GM10847 (cell line): ENCODE measurements around the gene STARD3.

Experiments
- POLR2A ChIP-seq: IDR thresholded peaks from 2 replicates; pipeline ENCODE4 v1.6.1; 2011; ENCODE audit not compliant: insufficient read length; ENCODE audit errors: extremely low read depth

STARD3 gene

GRCh38 chr17:39636587-39636926, 387 bp upstream of the STARD3 start:
- TF ChIP-seq POLR2A = no peak

DNA sequence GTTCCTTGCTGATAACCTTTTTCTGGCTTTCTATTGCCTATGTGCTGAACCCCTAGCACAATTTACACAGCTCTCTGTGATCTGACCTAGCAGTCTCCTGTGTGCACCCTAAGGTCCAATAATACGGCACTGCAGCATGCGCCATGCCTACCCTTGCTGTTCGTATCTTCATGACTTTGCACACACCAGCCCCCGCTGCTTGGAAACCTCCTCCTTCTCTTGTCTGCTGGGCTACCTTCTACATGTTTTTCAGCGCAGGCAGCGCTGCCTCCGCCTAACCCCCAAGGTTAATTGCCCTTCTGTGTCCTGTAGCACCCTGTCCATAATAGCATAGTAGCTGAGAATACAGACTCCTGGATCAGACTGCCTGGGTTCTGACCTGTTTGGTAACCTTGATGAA, 1.4 kb downstream of the STARD3 start:
- no peak for TF ChIP-seq POLR2A

- no peak for TF ChIP-seq POLR2A
Observed at GRCh38 chr17:39639043-39639442, 2.1 kb downstream of the STARD3 start.

DNA sequence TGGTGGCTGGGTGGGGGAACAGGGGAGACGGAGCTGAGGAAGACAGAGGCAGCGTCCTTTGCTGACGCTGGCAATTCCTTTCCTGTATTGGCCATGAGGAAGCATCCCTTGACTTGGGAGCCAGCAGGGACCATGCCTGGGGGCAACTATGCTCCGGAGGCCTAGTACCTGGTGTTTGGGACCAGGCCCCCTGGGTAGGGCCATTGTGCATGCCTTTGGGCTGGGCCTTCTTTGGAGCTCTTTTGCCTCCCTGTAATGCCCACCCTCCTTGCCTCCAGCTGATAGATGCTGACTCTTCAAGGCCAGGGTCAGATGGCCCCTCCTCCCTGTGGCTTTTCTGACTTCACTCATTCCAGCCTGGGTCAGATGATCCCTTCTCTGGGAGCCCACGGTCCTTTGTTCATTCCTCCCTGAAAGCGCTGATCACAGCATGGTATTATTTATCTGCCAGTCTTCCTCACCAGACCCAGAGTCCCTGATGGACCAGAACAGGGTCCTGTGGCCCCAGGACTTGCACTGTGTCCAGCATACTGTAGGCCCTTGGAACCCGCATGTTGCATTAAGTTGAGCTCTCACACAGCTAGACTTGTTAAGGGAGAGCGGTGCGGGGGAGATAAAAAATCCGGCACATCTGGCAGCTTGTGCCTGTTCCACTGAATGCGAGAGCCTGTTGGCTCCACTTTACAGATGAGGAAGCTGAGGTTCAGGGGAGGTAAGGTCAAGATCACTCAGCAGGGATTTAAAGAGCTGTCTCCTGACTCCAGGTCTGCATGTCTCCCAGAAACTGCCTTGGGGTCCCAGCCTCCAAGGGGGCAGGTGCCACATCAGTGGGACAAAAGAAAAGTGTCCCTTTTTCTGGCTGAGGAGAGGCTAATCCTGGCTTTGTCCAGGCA, 2.9 kb downstream of the STARD3 start:
- TF ChIP-seq POLR2A = no peak

GRCh38 chr17:39640591-39641031, 3.7 kb downstream of the STARD3 start:
- no peak for TF ChIP-seq POLR2A

DNA sequence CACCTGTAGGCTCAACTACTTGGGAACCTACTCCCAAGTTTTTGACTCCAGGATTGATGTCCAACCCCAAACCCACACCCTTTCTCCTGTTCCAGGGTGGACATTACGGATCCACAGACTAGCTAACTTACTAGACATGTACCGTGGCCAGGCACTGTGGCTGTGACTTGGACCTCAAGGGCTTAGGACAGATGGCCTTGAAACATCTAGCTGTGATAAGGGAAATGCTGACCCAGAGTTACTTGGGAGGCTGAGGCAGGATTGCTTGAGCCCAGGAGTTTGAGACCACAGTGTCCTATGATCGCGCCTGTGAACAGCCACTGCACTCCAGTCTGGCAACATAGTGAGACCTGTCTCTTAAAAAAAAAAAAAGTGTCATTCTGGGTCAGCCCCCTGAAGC, 4.2 kb downstream of the STARD3 start:
- no peak for TF ChIP-seq POLR2A

- TF ChIP-seq POLR2A = no peak
Observed at GRCh38 chr17:39641883-39642282, 4.9 kb downstream of the STARD3 start.

- TF ChIP-seq POLR2A = no peak
Observed at GRCh38 chr17:39642291-39643074, 5.5 kb downstream of the STARD3 start.

- TF ChIP-seq POLR2A = no peak
Observed at GRCh38 chr17:39643271-39643670, 6.3 kb downstream of the STARD3 start.

GRCh38 chr17:39647256-39647655, 10.3 kb downstream of the STARD3 start:
- no peak for TF ChIP-seq POLR2A

DNA sequence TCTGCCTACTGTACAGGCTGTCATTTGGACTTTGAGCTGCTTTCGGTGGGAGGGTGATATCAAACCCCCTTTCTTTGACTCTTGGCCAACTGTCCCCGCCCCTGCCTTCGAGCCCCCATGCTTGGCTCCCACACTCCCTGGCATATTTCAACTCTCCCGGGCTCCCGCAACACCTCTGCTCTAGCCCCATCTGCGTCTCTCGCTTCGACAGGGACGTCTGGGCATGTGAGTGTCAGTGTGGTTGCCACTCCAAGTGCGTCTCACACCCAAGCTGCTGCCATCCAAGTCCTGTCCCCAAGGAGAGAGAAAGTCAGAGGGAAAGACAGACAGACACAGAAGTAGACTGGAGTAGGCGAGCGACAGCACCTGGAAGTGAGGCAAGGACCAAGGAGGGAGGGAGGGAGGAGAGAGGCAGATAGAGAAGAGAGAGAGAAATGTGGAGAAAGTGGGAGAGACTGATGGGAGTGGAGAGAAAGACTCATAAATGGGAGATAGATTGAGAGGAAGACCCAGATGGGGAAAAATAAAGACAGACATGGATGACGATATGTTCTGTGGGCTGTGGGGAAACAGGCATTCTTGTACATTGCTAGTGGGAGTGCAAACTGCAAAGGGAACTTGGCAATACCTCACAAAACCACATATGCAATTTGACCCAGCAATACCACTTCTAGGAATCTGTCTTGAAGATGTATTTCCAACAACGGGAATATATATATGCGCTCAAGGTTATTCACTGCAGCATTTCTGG, 11.8 kb downstream of the STARD3 start:
- TF ChIP-seq POLR2A = no peak

DNA sequence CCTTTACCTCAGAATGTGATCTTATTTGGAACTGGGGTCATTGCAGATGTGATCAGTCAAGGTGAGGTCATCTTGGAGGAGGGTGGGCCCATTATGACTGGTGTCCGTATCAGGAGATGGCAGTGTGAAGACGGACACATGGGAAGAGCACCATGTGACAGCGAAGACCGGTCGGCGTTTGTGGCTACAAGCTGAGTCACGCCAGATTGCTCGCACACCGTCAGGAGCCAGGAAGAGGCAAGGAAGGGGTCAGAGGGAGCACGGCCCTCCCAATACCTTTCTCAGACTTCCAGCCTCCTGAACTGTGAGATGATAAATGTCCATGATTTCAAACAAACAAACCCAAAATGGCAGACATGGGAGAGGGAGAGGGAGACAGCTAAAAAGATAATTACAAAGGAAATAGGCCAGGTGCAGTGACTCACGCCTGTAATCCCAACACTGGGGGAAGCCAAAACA, 13.2 kb downstream of the STARD3 start:
- no peak for TF ChIP-seq POLR2A

GRCh38 chr17:39651923-39652586, 15.1 kb downstream of the STARD3 start:
- TF ChIP-seq POLR2A = no peak

- no peak for TF ChIP-seq POLR2A
Observed at GRCh38 chr17:39652587-39653315, 15.8 kb downstream of the STARD3 start.

GRCh38 chr17:39653316-39653661, 16.3 kb downstream of the STARD3 start:
- TF ChIP-seq POLR2A = no peak
